HepG2 (cell line): ENCODE measurements around the gene TPTE2. TPM values are rescaled to one million over a fixed set of nuclear protein-coding genes. Genes with fewer than 3 reads are reported as not detected.

Source experiments
- CCDC6 ChIP-seq: sonication (generic); formaldehyde crosslinking; IDR thresholded peaks from 2 replicates; pipeline ENCODE4 v1.8.1; 2022; ENCODE audit warnings: mild to moderate bottlenecking, missing genetic modification reagents, moderate library complexity
- IRX3 ChIP-seq: sonication (generic); formaldehyde crosslinking; IDR thresholded peaks from 2 replicates; pipeline ENCODE4 v1.8.1; 2023; ENCODE audit warnings: mild to moderate bottlenecking, low read depth, missing genetic modification reagents, borderline replicate concordance
- TCF7L2 ChIP-seq: IDR thresholded peaks from 2 replicates; pipeline ENCODE4 v1.6.1; 2011; ENCODE audit warnings: mild to moderate bottlenecking, low read depth, low read length, moderate library complexity
- ZBTB3 ChIP-seq: sonication (generic); formaldehyde crosslinking; IDR thresholded peaks from 2 replicates; pipeline ENCODE4 v1.4.0; 2020; ENCODE audit warnings: low read depth, mild to moderate bottlenecking, moderate library complexity, missing genetic modification reagents, borderline replicate concordance
- ZFP82 ChIP-seq: sonication (generic); formaldehyde crosslinking; IDR thresholded peaks from 2 replicates; pipeline ENCODE4 v1.5.1; 2020; ENCODE audit warnings: mild to moderate bottlenecking, missing genetic modification reagents, borderline replicate concordance
- ZNF234 ChIP-seq: sonication (generic); formaldehyde crosslinking; conservative IDR thresholded peaks from 2 replicates; pipeline ENCODE4 v1.5.1; 2020; ENCODE audit warnings: mild to moderate bottlenecking, missing genetic modification reagents
- polyA plus RNA-seq, 8 experiments: library from polyadenylated mRNA; depleted of rRNA in 3 of 8; stranded (reverse) in 7 of 8; unstranded in 1 of 8; fragments of >200 nt; fragmentation: Illumina TruSeq in 4 of 8; extraction: Trizol in 4 of 8; gene quantifications; 2 replicates each; pipeline versions ENCODE4 v1.2.1 to v1.2.3, GENCODE V29; 2011 to 2016; ENCODE audit warnings: low read depth in 4 of 8, missing spikeins in 1 of 8, mixed read lengths in 1 of 8; ENCODE audit not compliant: insufficient read depth in 1 of 8
- total RNA-seq, 5 experiments: library from RNA; depleted of rRNA; stranded (reverse); fragments of >200 nt; fragmentation: Illumina TruSeq; extraction: Trizol; gene quantifications; 2 replicates each; pipeline ENCODE4 v1.2.3, GENCODE V29; 2016; ENCODE audit warnings: low read depth in 1 of 5
- TF ChIP-seq, protein P1 (sequence below), 2 experiments: sonication (generic) in 1 of 2; formaldehyde crosslinking in 1 of 2; IDR thresholded peaks; 2 replicates each; pipeline versions ENCODE4 v1.4.0 to v1.6.1; 2016 to 2020; ENCODE audit warnings: borderline replicate concordance in 1 of 2, low read depth in 1 of 2, mild to moderate bottlenecking in 1 of 2, missing genetic modification reagents in 1 of 2
- TF ChIP-seq, protein P2 (sequence below): sonication (generic); formaldehyde crosslinking; IDR thresholded peaks from 2 replicates; pipeline ENCODE4 v1.5.0; 2020; ENCODE audit warnings: missing genetic modification reagents, mild to moderate bottlenecking, borderline replicate concordance

TPTE2 gene
- total and polyA plus RNA-seq, 2 of the 13 experiments (the other 11 are each of a cell fraction or from before 2014, with no cell fraction given): 0.07 TPM; not detected in 1

DNA sequence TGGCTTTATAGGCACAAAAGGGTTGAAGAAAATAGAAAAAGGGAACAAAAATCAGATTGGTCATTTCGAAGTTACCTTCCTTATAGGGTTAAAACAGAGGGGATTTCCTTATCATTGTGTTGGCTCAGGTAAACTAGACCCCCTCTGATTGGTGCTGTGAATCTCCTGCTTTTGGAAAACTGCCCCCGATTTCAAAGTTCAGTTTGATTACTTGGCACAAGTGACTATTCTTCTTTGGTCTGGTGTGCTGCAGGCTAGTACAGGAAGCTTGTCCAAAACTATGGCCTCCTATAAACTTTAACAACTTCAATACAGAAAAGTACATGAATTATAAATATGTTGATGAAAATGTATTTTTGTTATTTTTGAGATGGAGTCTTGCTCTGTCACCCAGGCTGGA lies 13.9 kb upstream of the TPTE2 start (continued):
- TF ChIP-seq, protein P1, sequence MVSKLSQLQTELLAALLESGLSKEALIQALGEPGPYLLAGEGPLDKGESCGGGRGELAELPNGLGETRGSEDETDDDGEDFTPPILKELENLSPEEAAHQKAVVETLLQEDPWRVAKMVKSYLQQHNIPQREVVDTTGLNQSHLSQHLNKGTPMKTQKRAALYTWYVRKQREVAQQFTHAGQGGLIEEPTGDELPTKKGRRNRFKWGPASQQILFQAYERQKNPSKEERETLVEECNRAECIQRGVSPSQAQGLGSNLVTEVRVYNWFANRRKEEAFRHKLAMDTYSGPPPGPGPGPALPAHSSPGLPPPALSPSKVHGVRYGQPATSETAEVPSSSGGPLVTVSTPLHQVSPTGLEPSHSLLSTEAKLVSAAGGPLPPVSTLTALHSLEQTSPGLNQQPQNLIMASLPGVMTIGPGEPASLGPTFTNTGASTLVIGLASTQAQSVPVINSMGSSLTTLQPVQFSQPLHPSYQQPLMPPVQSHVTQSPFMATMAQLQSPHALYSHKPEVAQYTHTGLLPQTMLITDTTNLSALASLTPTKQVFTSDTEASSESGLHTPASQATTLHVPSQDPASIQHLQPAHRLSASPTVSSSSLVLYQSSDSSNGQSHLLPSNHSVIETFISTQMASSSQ (IDR thresholded peaks at IDR 0.05; ENCODE audit: low read depth): no peak
- TF ChIP-seq, protein P1 (CRISPR knock-in tag; IDR thresholded peaks at IDR 0.05; ENCODE audit: borderline replicate concordance): no peak
- TF ChIP-seq CCDC6 (CRISPR knock-in tag) (no peak), ZNF234 (no peak), ZBTB3 (CRISPR knock-in tag) (no peak), IRX3 (CRISPR knock-in tag) (no peak), TCF7L2 (no peak), ZFP82 (CRISPR knock-in tag) (no peak)
- TF ChIP-seq, protein P2, sequence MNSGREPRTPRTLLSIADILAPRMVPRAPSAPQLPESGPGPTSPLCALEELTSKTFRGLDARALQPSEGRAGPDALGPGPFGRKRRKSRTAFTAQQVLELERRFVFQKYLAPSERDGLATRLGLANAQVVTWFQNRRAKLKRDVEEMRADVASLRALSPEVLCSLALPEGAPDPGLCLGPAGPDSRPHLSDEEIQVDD (CRISPR knock-in tag): no peak
- TF ChIP-seq, all 625 proteins: peak for 0
